PC-3 (cell line): ENCODE results near the gene PTCH1.

ENCODE experiments used
- EZH2phosphoT487 ChIP-seq: fragments of 300-600 bp; sonication (generic); IDR thresholded peaks from 2 replicates; pipeline ENCODE4 v1.6.1; 2018; ENCODE audit warnings: mild to moderate bottlenecking, antibody characterized with exemption, low read length, borderline replicate concordance
- TF ChIP-seq, protein P1 (sequence below): fragments of 300-600 bp; sonication (generic); conservative IDR thresholded peaks from 2 replicates; pipeline ENCODE4 v1.5.1; 2017; ENCODE audit warnings: antibody characterized with exemption, low read depth, mild to moderate bottlenecking, low read length

- TF ChIP-seq, protein P1, sequence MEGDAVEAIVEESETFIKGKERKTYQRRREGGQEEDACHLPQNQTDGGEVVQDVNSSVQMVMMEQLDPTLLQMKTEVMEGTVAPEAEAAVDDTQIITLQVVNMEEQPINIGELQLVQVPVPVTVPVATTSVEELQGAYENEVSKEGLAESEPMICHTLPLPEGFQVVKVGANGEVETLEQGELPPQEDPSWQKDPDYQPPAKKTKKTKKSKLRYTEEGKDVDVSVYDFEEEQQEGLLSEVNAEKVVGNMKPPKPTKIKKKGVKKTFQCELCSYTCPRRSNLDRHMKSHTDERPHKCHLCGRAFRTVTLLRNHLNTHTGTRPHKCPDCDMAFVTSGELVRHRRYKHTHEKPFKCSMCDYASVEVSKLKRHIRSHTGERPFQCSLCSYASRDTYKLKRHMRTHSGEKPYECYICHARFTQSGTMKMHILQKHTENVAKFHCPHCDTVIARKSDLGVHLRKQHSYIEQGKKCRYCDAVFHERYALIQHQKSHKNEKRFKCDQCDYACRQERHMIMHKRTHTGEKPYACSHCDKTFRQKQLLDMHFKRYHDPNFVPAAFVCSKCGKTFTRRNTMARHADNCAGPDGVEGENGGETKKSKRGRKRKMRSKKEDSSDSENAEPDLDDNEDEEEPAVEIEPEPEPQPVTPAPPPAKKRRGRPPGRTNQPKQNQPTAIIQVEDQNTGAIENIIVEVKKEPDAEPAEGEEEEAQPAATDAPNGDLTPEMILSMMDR = no peak
- no peak for TF ChIP-seq EZH2phosphoT487
Observed at GRCh38 chr9:95468791-95469190, 48.0 kb downstream of the PTCH1 start.
